SK-N-SH treated with all-trans-retinoic acid at 6 μM for 48 hours (cell line): ENCODE measurements around the gene ZFYVE1.

Experiments
- ATAC-seq: fragments of 200-7000 bp; cut with Tn5 transposase; 3 replicates; pipeline ENCODE4 v1.9.1; 2020; ENCODE audit warnings: mild to moderate bottlenecking, moderate library complexity
- PPARA ChIP-seq: fragments of 250-450 bp; sonication (Bioruptor Pico); IDR thresholded peaks from 2 replicates; pipeline ENCODE4 v1.5.0; 2020; ENCODE audit warnings: mild to moderate bottlenecking, borderline replicate concordance
- TSHZ2 ChIP-seq: fragments of 250-450 bp; sonication (Bioruptor Pico); IDR thresholded peaks from 2 replicates; pipeline ENCODE4 v1.5.0; 2020; ENCODE audit warnings: mild to moderate bottlenecking, moderate library complexity
- ZC3H10 ChIP-seq: fragments of 250-450 bp; sonication (Bioruptor Pico); IDR thresholded peaks from 2 replicates; pipeline ENCODE4 v1.5.1; 2021; ENCODE audit warnings: mild to moderate bottlenecking, moderate library complexity

ZFYVE1 gene

GRCh38 chr14:72920008-72920407 is 106.9 kb downstream of the ZFYVE1 start:
- no peak for ATAC-seq
- TF ChIP-seq ZC3H10 (no peak), TSHZ2 (CRISPR knock-in tag) (no peak), PPARA (no peak)
